Endothelial cell of umbilical vein (primary cell): Measurements from ENCODE around the gene ACER2. TPM values are rescaled to one million over a fixed set of nuclear protein-coding genes. Genes with fewer than 3 reads are reported as not detected.

Experiments
- BruUV-seq: library from RNA; stranded (reverse); fragments of 400-500 nt; replicated peaks from 2 replicates; lab custom pipeline; 2021; lab: Mats Ljungman, UMichigan
- CTCF ChIA-PET: fragments of 300-600, 350-600 bp; sonication (Branson Sonifier 250); formaldehyde crosslinking; loops from one replicate; lab custom pipeline; 2021; ENCODE audit warnings: antibody characterized with exemption, inconsistent platforms; lab: Charles Lee
- POLR2A ChIA-PET: fragments of 300-600, 350-600 bp; sonication (Branson Sonifier 250); formaldehyde crosslinking; loops from one replicate; lab custom pipeline; 2021; ENCODE audit warnings: antibody characterized with exemption, inconsistent platforms; lab: Charles Lee
- DNase-seq: peaks from one replicate; pipeline ENCODE4 v3.0.0-alpha.2; 2011; ENCODE audit warnings: low read depth, low spot score
- FAIRE-seq: peaks from 2 replicates; lab custom pipeline; 2011; peaks lifted over from hg19 to GRCh38; lab: Jason Lieb, UNC
- H2AFZ ChIP-seq: 2 replicates; pipeline ENCODE4 v1.6.0; 2012; ENCODE audit warnings: low read depth, low read length, control low read depth, inconsistent platforms
- H3K27ac ChIP-seq: 2 replicates; pipeline ENCODE4 v1.5.1; 2011; ENCODE audit warnings: low read depth, mild to moderate bottlenecking, control low read depth, low read length, moderate library complexity; ENCODE audit not compliant: insufficient read depth
- H3K27me3 ChIP-seq, 2 experiments: 2 replicates each; pipeline versions ENCODE4 v1.6.0 to v1.6.1; 2011; ENCODE audit warnings: low read length in 2 of 2, mixed read lengths in 1 of 2; ENCODE audit not compliant: control insufficient read depth in 2 of 2, insufficient read depth in 2 of 2
- H3K36me3 ChIP-seq, 2 experiments: 2 replicates in 1 of 2; 3 replicates in 1 of 2; pipeline ENCODE4 v1.5.1; 2011; ENCODE audit warnings: low read length in 2 of 2, mild to moderate bottlenecking in 1 of 2, moderate library complexity in 1 of 2; ENCODE audit not compliant: control insufficient read depth in 2 of 2, insufficient read depth in 2 of 2; ENCODE audit errors: extremely low read depth in 1 of 2
- H3K4me1 ChIP-seq: 3 replicates; pipeline ENCODE4 v1.5.1; 2011; ENCODE audit warnings: mild to moderate bottlenecking, low read length; ENCODE audit not compliant: control insufficient read depth, insufficient read depth; ENCODE audit errors: extremely low read depth
- H3K4me2 ChIP-seq: 2 replicates; pipeline ENCODE4 v1.6.1; 2011; ENCODE audit warnings: low read length, control low read depth, mixed read lengths; ENCODE audit not compliant: insufficient read depth
- H3K4me3 ChIP-seq, 3 experiments: fragments of 200-600 bp in 1 of 3; sonication (generic), shearing (Covaris generic) in 1 of 3; replicated peaks in 1 of 3; 2 replicates each; pipeline ENCODE4 v1.5.1; 2011 to 2016; ENCODE audit warnings: control low read depth in 3 of 3, low read length in 3 of 3, mild to moderate bottlenecking in 2 of 3, inconsistent platforms in 1 of 3, low read depth in 1 of 3, moderate library complexity in 1 of 3; ENCODE audit not compliant: insufficient read depth in 1 of 3
- H3K79me2 ChIP-seq: 2 replicates; pipeline ENCODE4 v1.6.0; 2012; ENCODE audit warnings: low read length, inconsistent platforms; ENCODE audit not compliant: control insufficient read depth, insufficient read depth
- H3K9ac ChIP-seq: replicated peaks from 2 replicates; pipeline ENCODE3; 2011; ENCODE audit warnings: low read length, control low read depth; ENCODE audit not compliant: insufficient read depth; ENCODE audit errors: extremely low read depth
- H3K9me1 ChIP-seq: replicated peaks from 3 replicates; pipeline ENCODE4 v1.6.0; 2011; ENCODE audit warnings: mild to moderate bottlenecking, low read length; ENCODE audit not compliant: control insufficient read depth, insufficient read depth; ENCODE audit errors: extremely low read depth
- H3K9me3 ChIP-seq: replicated peaks from 2 replicates; pipeline ENCODE4 v1.5.1; 2012; ENCODE audit warnings: low read length, inconsistent platforms; ENCODE audit not compliant: control insufficient read depth, insufficient read depth
- H4K20me1 ChIP-seq: replicated peaks from 2 replicates; pipeline ENCODE3; 2011; ENCODE audit warnings: mild to moderate bottlenecking, low read length; ENCODE audit not compliant: control insufficient read depth, insufficient read depth; ENCODE audit errors: extremely low read depth
- EZH2 ChIP-seq: IDR thresholded peaks from 2 replicates; pipeline ENCODE4 v1.6.1; 2012; ENCODE audit warnings: borderline replicate concordance, low read depth, mild to moderate bottlenecking, moderate library complexity, low read length, inconsistent platforms; ENCODE audit not compliant: severe bottlenecking
- FOS ChIP-seq: IDR thresholded peaks from 2 replicates; pipeline ENCODE4 v1.6.1; 2011; ENCODE audit warnings: mild to moderate bottlenecking, low read length, moderate library complexity, borderline replicate concordance; ENCODE audit not compliant: insufficient read depth
- GATA2 ChIP-seq: IDR thresholded peaks from 2 replicates; pipeline ENCODE4 v1.7.0; 2011; ENCODE audit warnings: low read depth, mild to moderate bottlenecking, moderate library complexity, mixed read lengths, low read length; ENCODE audit not compliant: insufficient read length, insufficient read depth
- JUN ChIP-seq: IDR thresholded peaks from 2 replicates; pipeline ENCODE4 v1.6.1; 2011; ENCODE audit warnings: borderline replicate concordance, low read depth; ENCODE audit not compliant: insufficient read length, insufficient read depth
- MYC ChIP-seq: IDR thresholded peaks from one replicate; pipeline ENCODE4 v1.6.1; 2011; ENCODE audit warnings: mild to moderate bottlenecking, low read depth, low read length
- POLR2A ChIP-seq: IDR thresholded peaks from 2 replicates; pipeline ENCODE4 v1.6.1; 2012; ENCODE audit warnings: low read depth, mild to moderate bottlenecking, control low read depth, low read length
- POLR2AphosphoS5 ChIP-seq: IDR thresholded peaks from 2 replicates; pipeline ENCODE4 v1.6.1; 2012; ENCODE audit warnings: low read depth, mild to moderate bottlenecking, control low read depth, low read length, moderate library complexity; ENCODE audit not compliant: insufficient read depth
- dilution Hi-C: fragments of 300-500 bp; cut with MboI; formaldehyde crosslinking; loops from one replicate; pipeline ENCODE4 v1.15.0; 2019; ENCODE audit warnings: low sequenced_read_pairs; ENCODE audit not compliant: extremely low pct_ligation_motif_present
- intact Hi-C: fragments of 100-400 bp; cut with micrococcal nuclease; formaldehyde crosslinking; loops from one replicate; pipeline ENCODE4 v1.10.0; 2022
- polyA plus RNA-seq, 4 experiments: library from polyadenylated mRNA; depleted of rRNA in 3 of 4; stranded (reverse) in 3 of 4; unstranded in 1 of 4; fragments of >200 nt; gene quantifications; 2 replicates each; pipeline versions ENCODE4 v1.2.1 to v1.2.3, GENCODE V29; 2011 to 2012; ENCODE audit warnings: missing spikeins in 1 of 4
- total RNA-seq: library from RNA; stranded (reverse); gene quantifications from 2 replicates; pipeline ENCODE4 v1.2.3, GENCODE V29; 2021
- TF ChIP-seq, protein P1 (sequence below): IDR thresholded peaks from 2 replicates; pipeline ENCODE4 v1.6.1; 2011; ENCODE audit not compliant: insufficient read depth, insufficient read length
- TF ChIP-seq, protein P2 (sequence below), 2 donors: IDR thresholded peaks; 1 replicate in 1 of 2; 2 replicates in 1 of 2; pipeline ENCODE4 v1.5.1; 2011; ENCODE audit warnings: low read length in 2 of 2, mild to moderate bottlenecking in 2 of 2, moderate library complexity in 2 of 2, control low read depth in 1 of 2, inconsistent platforms in 1 of 2, low read depth in 1 of 2; ENCODE audit not compliant: insufficient read depth in 1 of 2; ENCODE audit errors: extremely low read depth in 1 of 2

ACER2 gene
- total and polyA plus RNA-seq, 2 donors (not counting 3 experiments of a cell fraction or from before 2014, with no cell fraction given) = 5.2 to 7.3 TPM

DNA sequence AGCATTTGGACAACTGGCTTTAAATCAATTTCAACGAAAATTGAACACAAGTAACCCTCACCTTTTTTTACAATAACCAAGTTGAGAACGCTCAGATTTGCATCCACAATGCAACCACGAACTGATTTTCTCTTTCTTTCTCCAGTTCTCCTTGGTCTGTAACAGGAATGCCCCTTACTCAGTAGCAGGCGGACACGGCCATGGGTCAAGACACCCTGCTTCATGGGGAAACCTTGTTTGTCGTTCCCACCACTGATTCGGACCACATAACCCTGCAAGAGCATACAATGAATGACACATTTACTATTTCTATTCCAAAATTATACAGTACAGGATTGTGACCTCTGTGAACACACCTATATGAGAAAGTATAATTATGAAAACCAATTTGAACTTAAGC is 30.2 kb upstream of the ACER2 start:
- Histone ChIP-seq H3K4me1 (peaks cover 37% of the 10 kb centered on the region), H4K20me1 (peaks cover 9% of the 10 kb centered on the region), H3K36me3 (peaks cover 12 to 34% of the 10 kb centered on the region in 2 experiments), H3K4me3 (peak overlapping the region; percentile 84 to 94 (median 93)), H3K9me1 (no peaks in the 10 kb centered on the region), H3K4me2 (peak overlapping the region; percentile 97), H3K9ac (peak overlapping the region; percentile 95), H3K79me2 (peaks cover 33% of the 10 kb centered on the region), H3K27ac (peak overlapping the region; percentile 62), H3K27me3 (no peaks in the 10 kb centered on the region), H3K9me3 (no peaks in the 10 kb centered on the region), H2AFZ (no peak overlapping the region)
- POLR2A ChIA-PET = no interaction called here
- peak; percentile 36 for DNase-seq
- CTCF ChIA-PET = interaction anchor here (1.8 kb wide), 1 partner anchor 79 kb away, joined by 10 read pairs; no protein-coding TSS in a partner anchor
- TF ChIP-seq, protein P1, sequence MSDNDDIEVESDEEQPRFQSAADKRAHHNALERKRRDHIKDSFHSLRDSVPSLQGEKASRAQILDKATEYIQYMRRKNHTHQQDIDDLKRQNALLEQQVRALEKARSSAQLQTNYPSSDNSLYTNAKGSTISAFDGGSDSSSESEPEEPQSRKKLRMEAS = no peak
- no peak for TF ChIP-seq FOS
- dilution Hi-C loops = no loop called here
- no peak for FAIRE-seq
- BruUV-seq = no TSS peak
- intact Hi-C loops = loop anchor here (5.0 kb wide), 1 partner anchor 261 kb away; no protein-coding TSS in a partner anchor

DNA sequence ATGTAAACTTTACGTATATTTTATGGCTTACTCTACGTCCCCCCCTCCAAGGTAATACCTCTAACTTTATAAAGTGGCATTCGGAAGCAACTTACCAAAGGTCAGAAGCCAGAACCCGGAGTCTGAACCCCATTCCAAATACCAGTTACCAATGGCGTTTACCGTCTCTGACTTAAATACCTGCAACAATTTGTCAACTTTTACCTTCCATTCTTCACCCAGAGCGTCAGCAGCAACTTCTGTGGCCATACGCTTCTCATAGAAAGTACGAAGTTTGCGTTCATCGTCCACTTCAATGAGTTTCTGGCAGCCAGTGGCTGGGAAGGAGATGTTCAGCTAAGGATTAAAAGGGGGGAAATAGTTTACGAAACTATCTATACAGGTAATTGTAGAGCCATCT is 29.5 kb upstream of the ACER2 start:
- Histone ChIP-seq H3K36me3 (peaks cover 12 to 34% of the 10 kb centered on the region in 2 experiments), H3K9me1 (no peaks in the 10 kb centered on the region), H4K20me1 (peaks cover 9% of the 10 kb centered on the region), H3K27me3 (no peaks in the 10 kb centered on the region), H3K4me1 (peaks cover 37% of the 10 kb centered on the region), H3K4me2 (peak overlapping the region; percentile 97), H3K9me3 (no peaks in the 10 kb centered on the region), H3K4me3 (peak overlapping the region; percentile 84 to 94 (median 93)), H3K9ac (peak overlapping the region; percentile 95), H3K79me2 (peaks cover 33% of the 10 kb centered on the region), H2AFZ (no peak overlapping the region), H3K27ac (peak overlapping the region; percentile 62)
- no peak for TF ChIP-seq MYC
- TF ChIP-seq GATA2 = no peak
- TF ChIP-seq FOS = no peak
- TF ChIP-seq POLR2A = no peak
- TF ChIP-seq, protein P1 = no peak
- TF ChIP-seq, protein P2, sequence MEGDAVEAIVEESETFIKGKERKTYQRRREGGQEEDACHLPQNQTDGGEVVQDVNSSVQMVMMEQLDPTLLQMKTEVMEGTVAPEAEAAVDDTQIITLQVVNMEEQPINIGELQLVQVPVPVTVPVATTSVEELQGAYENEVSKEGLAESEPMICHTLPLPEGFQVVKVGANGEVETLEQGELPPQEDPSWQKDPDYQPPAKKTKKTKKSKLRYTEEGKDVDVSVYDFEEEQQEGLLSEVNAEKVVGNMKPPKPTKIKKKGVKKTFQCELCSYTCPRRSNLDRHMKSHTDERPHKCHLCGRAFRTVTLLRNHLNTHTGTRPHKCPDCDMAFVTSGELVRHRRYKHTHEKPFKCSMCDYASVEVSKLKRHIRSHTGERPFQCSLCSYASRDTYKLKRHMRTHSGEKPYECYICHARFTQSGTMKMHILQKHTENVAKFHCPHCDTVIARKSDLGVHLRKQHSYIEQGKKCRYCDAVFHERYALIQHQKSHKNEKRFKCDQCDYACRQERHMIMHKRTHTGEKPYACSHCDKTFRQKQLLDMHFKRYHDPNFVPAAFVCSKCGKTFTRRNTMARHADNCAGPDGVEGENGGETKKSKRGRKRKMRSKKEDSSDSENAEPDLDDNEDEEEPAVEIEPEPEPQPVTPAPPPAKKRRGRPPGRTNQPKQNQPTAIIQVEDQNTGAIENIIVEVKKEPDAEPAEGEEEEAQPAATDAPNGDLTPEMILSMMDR (IDR thresholded peaks at IDR 0.05; ENCODE audit: extremely low read depth in 1 of 2, insufficient read depth in 1 of 2, low read depth in 1 of 2, low read length in 2 of 2) = no peak
- no peak for TF ChIP-seq JUN
- no peak for TF ChIP-seq EZH2
- no peak for TF ChIP-seq POLR2AphosphoS5
- dilution Hi-C loops = no loop called here
- ChIA-PET POLR2A (interaction anchor here (0.6 to 1.4 kb wide), 2 partner anchors 9 to 181 kb away, joined by 3 read pairs; no protein-coding TSS in a partner anchor), CTCF (interaction anchor here (1.8 kb wide), 1 partner anchor 78 kb away, joined by 10 read pairs; no protein-coding TSS in a partner anchor)
- FAIRE-seq (no peak), DNase-seq (no peak)
- intact Hi-C loops = loop anchor here (5.0 kb wide), 1 partner anchor 262 kb away; no protein-coding TSS in a partner anchor
- BruUV-seq = no TSS peak
